NCI-H2171 (cell line): Measurements from ENCODE around the gene TNFRSF13B.
"Not testable (repeated sequence)": the region's sequence is repeated elsewhere in the genome, so short reads cannot be mapped to it uniquely, and the experiment has no call there.

Experiments used
- DNase-seq: peaks from one replicate; lab custom pipeline; 2025; lab: John Stamatoyannopoulos, UW

TNFRSF13B gene

DNA sequence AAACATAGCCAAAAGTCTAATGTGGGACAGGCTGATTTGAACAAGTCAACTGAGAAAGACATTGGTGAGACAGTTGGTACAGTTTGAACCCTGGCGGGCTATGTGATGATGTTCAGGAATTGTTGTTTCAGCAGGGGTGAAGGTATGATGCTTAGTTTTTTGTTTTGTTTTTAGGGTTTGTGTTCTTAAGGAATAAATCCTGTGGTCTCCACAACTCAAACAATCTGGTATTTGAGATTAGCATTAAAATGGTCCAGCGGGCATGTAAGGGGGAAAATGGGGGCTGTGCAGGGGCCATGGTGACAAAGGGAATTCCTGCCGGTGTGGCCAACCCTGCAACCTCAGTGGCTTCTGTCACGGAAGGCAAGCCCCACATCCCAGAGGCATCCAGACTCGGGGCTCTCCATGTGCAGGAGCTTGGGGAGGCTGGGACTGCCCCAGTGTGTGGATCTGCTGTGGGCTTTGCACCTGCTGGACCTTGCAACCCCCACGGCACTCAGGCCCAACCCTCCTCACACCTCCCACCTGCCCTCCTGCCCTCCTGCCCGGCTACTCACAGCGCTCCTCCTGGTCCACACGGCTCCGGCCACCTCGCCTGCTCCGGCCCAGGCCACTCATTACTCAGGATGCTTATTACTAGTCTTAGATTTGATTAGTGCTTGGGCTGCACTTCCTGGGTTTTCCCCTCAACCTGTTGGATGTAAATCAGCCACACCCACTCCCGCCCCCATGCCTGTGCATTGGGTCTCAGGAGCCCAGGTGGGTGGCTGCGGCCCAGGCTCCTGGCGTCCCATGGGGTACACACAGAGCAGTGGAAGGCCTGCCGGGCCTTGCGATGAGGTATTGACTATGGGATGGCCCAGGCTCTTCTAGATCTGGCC, at the start of gene TNFRSF13B:
TNFRSF13B (minus strand) TSS at position 661 of the 881 bp plus-strand sequence; CDS start at position 618, 43 bp downstream.
- DNase-seq = no peak

DNA sequence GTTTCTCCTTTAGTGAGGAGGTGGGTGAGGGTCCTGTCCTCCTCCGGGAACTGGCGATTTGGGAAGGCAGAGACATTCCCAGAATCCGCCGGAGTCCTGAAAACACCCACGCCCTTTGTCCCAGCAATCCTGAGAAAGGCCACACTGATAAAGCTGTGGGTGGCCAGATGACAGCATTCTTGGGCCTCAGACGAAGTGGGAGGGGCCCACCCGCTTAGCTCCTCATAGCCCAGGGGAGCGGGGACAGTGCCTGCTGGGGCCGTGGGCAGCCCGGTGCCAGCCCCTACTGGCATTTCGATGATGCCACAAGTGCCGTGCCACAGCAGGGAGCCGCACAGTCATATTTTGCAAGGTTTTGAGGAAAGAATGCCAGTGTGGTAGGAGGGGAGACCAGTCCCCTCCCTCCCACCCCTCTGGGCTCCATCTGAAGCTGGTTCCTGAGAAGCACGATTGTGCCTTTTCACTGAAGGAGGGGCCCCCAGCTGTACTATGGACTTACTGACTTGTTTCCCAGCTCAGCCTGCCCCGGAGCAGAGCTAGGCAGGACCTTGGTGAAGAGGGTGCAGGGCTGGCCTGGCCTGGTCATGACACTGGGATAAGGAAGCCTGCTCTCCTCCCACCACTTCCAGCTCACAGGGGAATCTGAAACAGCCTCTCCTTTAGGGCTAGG, 49.4 kb upstream of the TNFRSF13B start:
- DNase-seq = no peak

DNA sequence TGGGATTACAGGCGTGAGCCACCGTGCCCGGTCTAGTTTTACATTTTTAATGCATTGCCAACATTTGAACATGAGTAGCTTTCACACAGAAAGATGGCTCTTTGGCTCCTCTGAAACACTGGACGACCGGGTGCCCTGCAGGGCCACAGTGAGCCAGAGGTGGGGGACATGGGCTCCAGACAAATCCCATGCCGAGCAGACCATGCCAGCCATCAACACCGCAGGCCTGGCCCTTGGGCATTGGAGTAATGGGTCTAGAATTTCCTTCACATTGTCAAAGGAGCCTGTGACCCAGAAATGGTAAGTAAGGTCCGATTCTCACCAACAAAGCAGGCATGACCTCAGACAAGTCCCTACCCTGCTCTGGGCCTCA, 48.9 kb upstream of the TNFRSF13B start:
- DNase-seq = no peak

DNA sequence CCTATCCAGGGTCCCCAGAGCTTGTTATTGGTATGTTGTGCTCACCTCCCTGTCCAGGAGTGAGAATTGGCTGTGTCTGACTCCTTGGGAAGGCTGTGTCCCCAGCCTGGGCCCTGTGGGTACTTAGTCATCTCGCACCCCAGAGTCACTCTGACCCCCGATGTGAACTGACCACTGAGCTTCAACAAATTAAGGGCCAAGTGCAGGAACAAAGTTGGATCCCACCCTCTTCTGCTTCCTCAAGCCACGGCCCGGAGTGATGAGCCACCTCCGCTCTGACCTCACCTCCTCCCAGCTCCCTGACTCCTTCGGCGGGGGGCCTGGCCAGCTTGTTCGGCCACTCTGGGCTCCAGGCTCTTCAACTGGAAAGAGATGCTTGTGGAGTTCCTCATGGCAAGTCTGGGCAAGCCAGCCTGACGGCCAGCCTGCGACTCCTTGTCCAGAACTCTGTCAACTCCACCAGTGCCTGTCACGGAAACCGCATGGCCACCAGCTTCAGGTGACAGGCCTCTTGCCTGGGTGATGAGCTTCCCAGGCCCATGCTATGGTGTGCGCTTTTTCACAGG, 48.1 kb upstream of the TNFRSF13B start:
- no peak for DNase-seq

DNA sequence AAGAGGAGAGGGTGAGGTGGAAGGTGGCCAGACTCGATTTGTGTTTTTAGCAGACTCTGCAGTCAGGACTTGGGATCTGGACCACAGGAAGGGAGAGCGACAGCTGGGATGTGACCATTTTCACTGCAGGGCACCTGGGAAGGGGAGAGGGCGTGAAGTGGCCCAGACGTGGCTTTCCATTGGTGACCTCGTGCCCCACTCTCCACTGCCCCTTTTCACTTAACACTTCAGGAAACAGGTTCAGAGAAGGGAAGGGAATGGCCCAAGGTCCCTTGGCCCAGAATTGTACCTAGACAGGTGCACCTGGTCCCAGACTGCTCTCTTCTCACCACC, 47.5 kb upstream of the TNFRSF13B start:
- no peak for DNase-seq

- DNase-seq = no peak
These were observed 46.9 kb upstream of the TNFRSF13B start for GRCh38 chr17:17018612-17019429.

GRCh38 chr17:17018021-17018441, 46.1 kb upstream of the TNFRSF13B start:
- no peak for DNase-seq

- no peak for DNase-seq
These were observed 45.6 kb upstream of the TNFRSF13B start for GRCh38 chr17:17017343-17018014.

DNA sequence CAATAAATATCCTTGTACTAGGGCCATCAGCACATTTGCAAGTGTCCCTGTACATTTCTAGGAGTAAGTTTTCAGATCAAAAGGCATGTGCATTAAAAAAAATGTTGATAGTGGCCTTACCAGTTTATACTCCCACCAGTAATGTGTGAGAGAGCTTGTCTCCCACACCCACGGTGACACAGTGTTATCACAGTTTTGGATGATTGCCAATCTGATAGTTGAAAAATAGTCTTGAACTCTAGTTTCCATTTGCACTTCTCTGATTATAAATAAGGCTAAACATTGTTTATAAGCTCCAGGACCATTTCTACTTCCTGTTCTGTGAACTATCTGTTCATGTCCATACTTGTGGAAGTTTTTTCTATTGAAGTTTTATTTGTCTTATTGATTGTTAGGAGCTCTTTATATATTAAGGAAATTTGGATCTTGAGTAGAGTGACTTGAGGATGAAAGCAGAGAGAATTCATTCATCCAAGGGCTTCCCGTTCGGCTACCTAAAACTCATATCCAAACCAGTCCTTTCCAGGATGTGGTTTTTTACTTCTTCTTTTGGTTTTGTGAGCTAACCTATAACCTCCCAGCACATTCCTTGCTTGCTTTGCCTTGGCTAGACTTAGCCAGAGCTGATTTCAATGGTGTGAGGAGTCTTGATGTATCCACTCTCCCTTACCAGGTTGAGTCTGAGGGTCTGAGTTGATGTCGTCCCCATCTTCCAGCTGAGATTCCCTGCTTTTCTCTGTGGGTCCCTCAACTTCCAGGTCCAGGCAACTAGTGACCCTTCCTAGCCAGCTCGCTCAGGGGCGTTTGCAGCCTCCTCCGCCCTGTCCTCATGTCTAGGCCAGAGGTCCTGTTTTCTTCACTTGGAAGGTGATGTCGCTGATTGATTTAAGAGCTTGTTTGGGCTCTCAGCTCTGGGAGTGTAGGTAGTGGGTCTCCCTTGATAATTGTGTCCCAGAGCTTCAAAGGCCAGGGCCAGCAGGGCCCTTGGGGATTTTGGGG, 44.6 kb upstream of the TNFRSF13B start:
- DNase-seq = not testable (repeated sequence)

DNA sequence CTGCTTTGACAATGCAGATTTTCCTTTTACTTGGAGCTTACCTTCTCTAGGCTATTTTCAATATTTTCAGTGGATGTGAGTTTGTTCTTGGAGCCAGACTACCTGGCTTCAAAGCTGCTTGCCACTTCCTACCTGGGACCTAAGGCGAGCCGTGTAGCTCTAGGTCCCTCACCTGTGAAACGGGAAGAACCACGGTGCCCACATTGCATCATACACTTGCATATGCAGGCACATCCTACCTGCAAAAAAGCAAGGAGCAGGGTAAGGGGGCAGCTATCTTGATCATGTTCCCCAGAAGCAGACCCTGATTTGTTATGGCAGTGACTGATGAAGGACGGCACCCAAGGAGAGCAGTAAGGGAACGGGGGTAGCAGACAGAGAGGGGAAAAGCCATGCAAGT, 43.3 kb upstream of the TNFRSF13B start:
- DNase-seq = no peak

- DNase-seq = not testable (repeated sequence)
These were observed 42.8 kb upstream of the TNFRSF13B start for GRCh38 chr17:17014748-17015124.

DNA sequence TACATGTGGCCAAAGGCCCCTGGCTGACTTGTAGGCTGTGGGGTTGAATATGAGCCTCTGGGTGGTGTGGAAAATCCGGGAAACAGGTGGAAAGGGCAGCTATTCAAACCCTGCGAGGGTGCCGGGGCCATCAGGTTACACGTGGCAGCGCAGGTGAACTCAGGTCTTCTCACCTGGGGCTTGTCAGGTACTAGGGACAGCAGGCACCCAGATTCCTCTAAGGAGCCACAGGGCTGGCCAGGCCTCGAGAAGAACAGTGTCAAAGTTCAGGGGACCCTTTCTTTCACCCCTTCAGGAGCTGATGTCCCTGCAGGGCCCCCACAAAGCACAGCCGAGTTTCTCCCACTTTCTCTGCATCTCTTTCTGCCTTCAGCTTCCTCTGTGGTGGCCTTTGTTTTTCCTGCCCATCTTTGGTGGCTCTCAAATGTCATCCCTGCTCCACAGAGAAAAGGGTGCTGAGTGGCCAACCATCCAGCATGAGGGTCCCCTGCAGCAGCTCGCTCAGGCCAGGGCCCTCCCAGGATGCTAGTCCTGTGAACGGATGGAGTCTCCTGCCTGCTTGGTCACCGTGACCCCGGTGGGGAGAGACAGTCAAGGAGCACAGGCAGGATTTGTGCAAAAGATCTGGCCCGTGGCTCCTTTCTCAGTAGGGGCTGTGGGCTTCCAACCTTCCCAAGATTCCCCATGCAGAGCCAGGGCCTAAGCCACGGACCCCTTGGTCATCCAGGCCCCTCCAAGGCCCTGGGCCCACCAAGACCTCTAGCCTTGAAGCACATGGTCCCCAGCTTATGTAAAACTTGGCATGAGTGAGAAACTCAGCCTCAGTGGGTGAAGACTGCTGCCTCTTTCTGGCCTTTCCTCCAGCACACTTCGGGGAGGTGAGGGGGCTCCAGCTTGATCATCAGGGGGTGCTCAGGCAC, 42.2 kb upstream of the TNFRSF13B start:
- DNase-seq = not testable (repeated sequence)

GRCh38 chr17:17011043-17011907, 39.4 kb upstream of the TNFRSF13B start:
- not testable (repeated sequence) for DNase-seq

DNA sequence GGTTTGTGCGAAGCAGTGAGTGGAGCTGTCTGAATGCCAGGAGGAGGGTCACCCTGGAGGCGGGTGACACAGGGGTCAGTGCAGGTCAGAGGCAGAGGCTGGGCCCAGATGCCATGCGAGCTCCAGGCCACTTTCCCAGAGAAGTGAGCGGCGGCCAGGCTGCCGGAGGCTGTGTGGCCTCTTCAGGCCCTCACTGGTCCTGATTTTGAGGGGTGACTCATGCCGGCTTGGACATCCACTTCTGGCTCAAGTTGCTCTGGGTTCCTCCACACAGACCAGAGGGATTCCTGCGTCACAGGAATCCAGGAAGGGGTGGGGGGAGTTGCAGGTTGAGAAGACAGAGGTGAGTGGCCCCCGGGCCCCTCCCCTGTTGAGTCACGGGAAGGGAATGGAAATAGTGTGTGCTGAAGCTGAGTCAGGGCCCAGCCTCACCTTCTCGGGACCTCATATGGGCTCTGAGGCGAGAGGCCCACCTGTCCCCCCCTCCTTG, 38.7 kb upstream of the TNFRSF13B start:
- DNase-seq = not testable (repeated sequence)

- not testable (repeated sequence) for DNase-seq
These were observed 38.1 kb upstream of the TNFRSF13B start for GRCh38 chr17:17009972-17010371.

DNA sequence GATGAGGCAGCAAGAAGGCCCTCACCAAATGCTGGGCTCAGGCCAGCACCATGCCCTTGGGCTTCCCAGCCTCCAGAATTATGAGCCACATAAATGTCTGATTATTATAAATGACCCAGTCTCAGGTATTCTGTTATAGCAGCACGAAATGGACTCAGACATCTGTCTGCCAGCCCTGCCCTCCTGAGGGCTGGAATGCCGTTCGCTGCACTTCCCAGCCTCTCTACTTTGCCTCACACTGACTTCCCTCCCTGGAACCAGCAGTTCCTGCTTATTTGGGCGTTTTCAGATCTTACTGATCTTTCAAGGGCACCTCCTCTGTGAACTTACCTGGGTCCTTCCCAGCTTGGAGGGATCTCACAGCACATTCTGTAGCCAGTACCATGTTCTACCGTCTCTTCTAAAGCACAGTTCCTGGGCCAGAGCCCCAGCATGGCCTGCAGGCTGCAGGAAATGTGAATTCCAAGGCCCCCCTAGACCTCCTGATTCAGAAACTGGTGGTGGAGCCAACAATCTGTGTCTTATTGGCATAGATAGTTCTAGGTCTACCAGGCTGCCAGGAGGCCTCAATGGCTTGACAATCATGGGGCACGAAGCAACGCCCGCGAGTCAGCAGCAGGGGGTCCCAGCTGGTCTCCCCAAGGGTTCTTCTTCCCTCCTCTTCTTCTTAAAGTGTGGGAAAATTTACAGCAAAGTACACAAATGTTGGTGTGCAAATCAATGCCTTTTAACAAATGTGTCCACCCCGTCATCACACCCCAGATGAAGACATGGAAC, 36.9 kb upstream of the TNFRSF13B start:
- DNase-seq = not testable (repeated sequence)

DNA sequence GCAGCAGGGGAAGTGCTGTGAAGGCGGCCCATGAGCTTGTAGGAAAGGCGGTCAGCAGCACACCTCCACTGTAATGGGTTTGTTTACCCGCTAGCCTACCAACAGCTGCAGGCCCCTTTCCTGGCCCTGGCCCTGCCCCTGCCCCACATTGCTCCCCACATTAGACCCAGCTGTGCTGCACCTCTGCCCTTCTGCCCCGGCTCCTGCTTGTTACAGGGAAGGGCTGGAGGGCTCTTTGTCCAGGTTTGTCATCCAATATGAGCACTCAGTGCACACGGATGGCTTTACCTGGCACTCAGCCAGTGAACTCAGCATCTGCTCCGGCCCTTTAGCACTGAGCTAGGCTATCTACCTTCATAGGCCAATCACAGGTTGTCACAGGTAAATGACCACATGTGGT, 36.0 kb upstream of the TNFRSF13B start:
- not testable (repeated sequence) for DNase-seq
